Neural crest cell (in vitro differentiated cells): ENCODE measurements around the gene ETV2. TPM values are rescaled to one million over a fixed set of nuclear protein-coding genes. Genes with fewer than 3 reads are reported as not detected.

Source experiments
- DNase-seq: peaks from one replicate; pipeline ENCODE4 v3.0.0; 2021; ENCODE audit warnings: low read depth, mixed read lengths, low spot score
- H3K27ac Mint-ChIP-seq: one replicate; pipeline ENCODE4 v1.8.0; 2021; ENCODE audit warnings: mild to moderate bottlenecking, mixed read lengths; ENCODE audit not compliant: unreplicated experiment
- H3K27me3 Mint-ChIP-seq: 2 replicates; pipeline ENCODE4 v1.8.0; 2021; ENCODE audit warnings: low read depth, mild to moderate bottlenecking, mixed read lengths
- H3K36me3 Mint-ChIP-seq: 2 replicates; pipeline ENCODE4 v1.8.0; 2021; ENCODE audit warnings: low read depth, mild to moderate bottlenecking, mixed read lengths
- H3K4me1 Mint-ChIP-seq: 2 replicates; pipeline ENCODE4 v1.8.0; 2021; ENCODE audit warnings: mixed read lengths
- H3K4me3 Mint-ChIP-seq: one replicate; pipeline ENCODE4 v1.8.0; 2021; ENCODE audit warnings: mild to moderate bottlenecking, mixed read lengths
- H3K9me3 Mint-ChIP-seq: 2 replicates; pipeline ENCODE4 v1.8.0; 2021; ENCODE audit warnings: mixed read lengths
- CTCF ChIP-seq: fragments of 200-600 bp; sonication (generic); conservative IDR thresholded peaks from 2 replicates; pipeline ENCODE4 v1.5.0; 2021; ENCODE audit warnings: antibody characterized with exemption, mild to moderate bottlenecking
- total RNA-seq: library from RNA; stranded (reverse); gene quantifications from 2 replicates; pipeline ENCODE4 v1.2.1, GENCODE V29; 2021

ETV2 gene
- total RNA-seq, 1 donor from 2014 or later: 1.8 TPM

GRCh38 chr19:35621708-35622107 is 19.8 kb upstream of the ETV2 start:
- Mint-ChIP-seq H3K4me3 (no peak overlapping the region), H3K9me3 (no peaks in the 10 kb centered on the region), H3K27me3 (no peaks in the 10 kb centered on the region), H3K27ac (peak overlapping the region; percentile 12), H3K36me3 (no peaks in the 10 kb centered on the region), H3K4me1 (no peaks in the 10 kb centered on the region)
- no peak for DNase-seq
- TF ChIP-seq CTCF: no peak

DNA sequence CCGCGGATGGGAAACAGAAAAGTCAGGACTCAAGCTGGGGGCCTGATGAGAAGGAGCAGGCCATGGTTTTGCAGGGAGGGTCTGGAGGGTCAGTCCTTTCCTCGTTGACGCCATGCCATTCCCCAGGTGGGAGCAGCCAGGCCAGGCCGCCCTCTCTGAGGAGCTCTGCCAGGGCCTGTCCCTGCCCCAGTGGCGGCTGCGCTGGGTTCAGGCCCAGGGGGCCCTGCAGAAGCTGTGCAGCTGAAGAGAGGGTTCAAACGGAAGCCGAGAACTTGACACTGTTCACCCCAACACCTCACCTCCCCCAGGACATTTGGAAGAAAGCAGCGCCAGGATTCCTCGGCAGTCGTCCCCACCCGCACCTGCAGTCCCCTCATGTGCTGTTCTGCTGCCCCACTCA is 18.8 kb upstream of the ETV2 start:
- no peaks in the 10 kb centered on the region for H3K4me1 Mint-ChIP-seq
- no peaks in the 10 kb centered on the region for H3K36me3 Mint-ChIP-seq
- H3K27ac Mint-ChIP-seq: no peak overlapping the region
- H3K4me3 Mint-ChIP-seq: peak overlapping the region; percentile 54
- TF ChIP-seq CTCF: no peak
- H3K9me3 Mint-ChIP-seq: no peaks in the 10 kb centered on the region
- no peak for DNase-seq
- no peaks in the 10 kb centered on the region for H3K27me3 Mint-ChIP-seq

- H3K4me3 Mint-ChIP-seq: peak overlapping the region; percentile 54
- no peak for DNase-seq
- no peaks in the 10 kb centered on the region for H3K36me3 Mint-ChIP-seq
- H3K4me1 Mint-ChIP-seq: peaks cover 6% of the 10 kb centered on the region
- no peak for TF ChIP-seq CTCF
- H3K9me3 Mint-ChIP-seq: no peaks in the 10 kb centered on the region
- H3K27ac Mint-ChIP-seq: no peak overlapping the region
- H3K27me3 Mint-ChIP-seq: no peaks in the 10 kb centered on the region
These were observed 18.1 kb upstream of the ETV2 start for GRCh38 chr19:35623327-35624010.

DNA sequence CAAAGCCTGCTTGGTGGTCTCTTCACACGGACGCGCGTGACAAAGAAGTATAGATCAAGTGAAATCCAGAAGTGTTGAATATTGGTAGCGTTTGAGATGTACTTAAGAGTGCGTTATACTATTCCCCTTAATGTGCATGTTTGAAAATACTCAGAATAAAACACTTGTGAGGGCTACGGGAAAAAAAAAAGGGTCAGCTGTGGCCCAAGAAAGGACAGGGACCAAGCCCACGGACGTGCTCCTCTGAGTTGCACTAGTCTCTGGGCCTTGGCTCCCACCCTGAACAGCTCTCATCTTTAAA is 13.3 kb upstream of the ETV2 start:
- Mint-ChIP-seq H3K9me3 (no peaks in the 10 kb centered on the region), H3K27ac (peak overlapping the region; percentile 54), H3K36me3 (peaks cover 3% of the 10 kb centered on the region), H3K27me3 (no peaks in the 10 kb centered on the region), H3K4me3 (peak overlapping the region; percentile 95), H3K4me1 (peaks cover 15% of the 10 kb centered on the region)
- TF ChIP-seq CTCF: no peak
- no peak for DNase-seq

- Mint-ChIP-seq H3K9me3 (no peaks in the 10 kb centered on the region), H3K4me3 (peak within 1 kb of the TSS; percentile 95), H3K36me3 (peaks cover 3% of the 10 kb centered on the region), H3K27me3 (no peaks in the 10 kb centered on the region), H3K4me1 (peaks cover 15% of the 10 kb centered on the region), H3K27ac (peak within 1 kb of the TSS; percentile 69)
- no peak for TF ChIP-seq CTCF
- peak; percentile 97 for DNase-seq
These were observed 12.8 kb upstream of the ETV2 start, which contains the start of gene RBM42 for GRCh38 chr19:35628565-35629331. TSS of gene RBM42 (plus strand) at chr19:35629036. CDS start at chr19:35629154, 118 bp downstream.
